Smooth muscle cell (in vitro differentiated cells): ENCODE measurements around the gene NCOA1. TPM values are rescaled to one million over a fixed set of nuclear protein-coding genes. Genes with fewer than 3 reads are reported as not detected.

ENCODE experiments used
- DNase-seq: peaks from one replicate; lab custom pipeline; 2025; ENCODE audit not compliant: unreplicated experiment; lab: John Stamatoyannopoulos, UW
- H2AFZ ChIP-seq: fragments of 200-600 bp; sonication (generic); 2 replicates; pipeline ENCODE4 v1.6.0; 2016; ENCODE audit warnings: antibody characterized with exemption, low read depth, mild to moderate bottlenecking
- H3F3A ChIP-seq: fragments of 200-600 bp; sonication (generic); 2 replicates; pipeline ENCODE4 v1.6.0; 2017; ENCODE audit warnings: antibody characterized with exemption, low read depth
- H3K27ac ChIP-seq: fragments of 200-600 bp; sonication (generic); 2 replicates; pipeline ENCODE4 v1.5.1; 2016; ENCODE audit warnings: low read depth, mild to moderate bottlenecking
- H3K27me3 ChIP-seq: fragments of 200-600 bp; sonication (generic); 2 replicates; pipeline ENCODE4 v1.6.1; 2016; ENCODE audit warnings: low read depth, mild to moderate bottlenecking
- H3K36me3 ChIP-seq: fragments of 200-600 bp; sonication (generic); 2 replicates; pipeline ENCODE4 v1.5.1; 2016; ENCODE audit warnings: low read depth
- H3K4me1 ChIP-seq: fragments of 200-600 bp; sonication (generic); 2 replicates; pipeline ENCODE4 v1.5.1; 2016; ENCODE audit warnings: low read depth
- H3K4me2 ChIP-seq: fragments of 200-600 bp; sonication (generic); 2 replicates; pipeline ENCODE4 v1.6.0; 2016; ENCODE audit warnings: mild to moderate bottlenecking
- H3K4me3 ChIP-seq: fragments of 200-600 bp; sonication (generic); 2 replicates; pipeline ENCODE4 v1.5.1; 2016; ENCODE audit warnings: mild to moderate bottlenecking
- H3K79me2 ChIP-seq: fragments of 200-600 bp; sonication (generic); 2 replicates; pipeline ENCODE4 v1.6.0; 2016; ENCODE audit warnings: low read depth, mild to moderate bottlenecking
- H3K9ac ChIP-seq: fragments of 200-600 bp; sonication (generic); 2 replicates; pipeline ENCODE4 v1.6.0; 2016; ENCODE audit warnings: low read depth
- H3K9me3 ChIP-seq: fragments of 200-600 bp; sonication (generic); replicated peaks from 2 replicates; pipeline ENCODE4 v1.5.1; 2016; ENCODE audit warnings: low read depth
- H4K20me1 ChIP-seq: fragments of 200-600 bp; sonication (generic); 2 replicates; pipeline ENCODE4 v1.6.0; 2016; ENCODE audit warnings: low read depth
- CTCF ChIP-seq: fragments of 200-600 bp; sonication (generic); IDR thresholded peaks from 2 replicates; pipeline ENCODE4 v1.5.1; 2017; ENCODE audit warnings: borderline replicate concordance, mild to moderate bottlenecking, antibody characterized with exemption; ENCODE audit not compliant: insufficient read depth, poor library complexity, severe bottlenecking
- WGBS: methylation state at CpG from one replicate; pipeline ENCODE4 v1.1.7; 2016; ENCODE audit warnings: low lambda C conversion rate; 5-methylcytosine and 5-hydroxymethylcytosine counted together
- polyA plus RNA-seq: library from polyadenylated mRNA; unstranded; fragments of >200 nt; fragmentation: Nextera tagmentation; extraction: Ambion mirVana; gene quantifications from 2 replicates; pipeline ENCODE4 v1.2.1, GENCODE V29; 2016
- total RNA-seq: library from RNA; depleted of rRNA; stranded (reverse); fragments of >200 nt; gene quantifications from 2 replicates; pipeline ENCODE4 v1.2.3, GENCODE V29; 2014

The NCOA1 gene
- total and polyA plus RNA-seq, 2 experiments from 2014 or later, result 8.5 to 21.0 TPM

- Histone ChIP-seq H3K27ac (no peak overlapping the region), H3K9me3 (no peaks in the 10 kb centered on the region), H3K36me3 (no peaks in the 10 kb centered on the region), H3K4me2 (no peak overlapping the region), H2AFZ (no peak overlapping the region), H3F3A (no peaks in the 10 kb centered on the region), H3K79me2 (peaks cover 18% of the 10 kb centered on the region), H3K4me3 (no peak overlapping the region), H3K4me1 (no peaks in the 10 kb centered on the region), H3K27me3 (no peaks in the 10 kb centered on the region), H4K20me1 (peaks cover 39% of the 10 kb centered on the region), H3K9ac (no peak overlapping the region)
- 93% methylated on average over 7 of the region's 7 CpGs for WGBS
- no peak for DNase-seq
- TF ChIP-seq CTCF, result no peak
Observed at GRCh38 chr2:24558781-24559472, 67.9 kb downstream of the NCOA1 start.

- peaks cover 36% of the 10 kb centered on the region for H4K20me1 ChIP-seq
- no peaks in the 10 kb centered on the region for H3F3A ChIP-seq
- H2AFZ ChIP-seq, result no peak overlapping the region
- no peaks in the 10 kb centered on the region for H3K27me3 ChIP-seq
- H3K4me1 ChIP-seq, result no peaks in the 10 kb centered on the region
- TF ChIP-seq CTCF, result no peak
- H3K4me2 ChIP-seq, result no peak overlapping the region
- no peak overlapping the region for H3K9ac ChIP-seq
- no peak for DNase-seq
- 98% methylated on average over 2 of the region's 2 CpGs for WGBS
- no peaks in the 10 kb centered on the region for H3K36me3 ChIP-seq
- peaks cover 12% of the 10 kb centered on the region for H3K79me2 ChIP-seq
- H3K9me3 ChIP-seq, result no peaks in the 10 kb centered on the region
- no peak overlapping the region for H3K4me3 ChIP-seq
- no peak overlapping the region for H3K27ac ChIP-seq
Observed at GRCh38 chr2:24559473-24560113, 68.5 kb downstream of the NCOA1 start.

- WGBS, result 100% methylated on average over 8 of the region's 8 CpGs
- Histone ChIP-seq H3K9ac (no peak overlapping the region), H3K4me3 (no peak overlapping the region), H3K36me3 (no peaks in the 10 kb centered on the region), H3K27me3 (no peaks in the 10 kb centered on the region), H3K9me3 (no peaks in the 10 kb centered on the region), H3K79me2 (no peaks in the 10 kb centered on the region), H4K20me1 (peaks cover 16% of the 10 kb centered on the region), H2AFZ (no peak overlapping the region), H3K4me2 (no peak overlapping the region), H3K4me1 (no peaks in the 10 kb centered on the region), H3K27ac (no peak overlapping the region), H3F3A (no peaks in the 10 kb centered on the region)
- DNase-seq, result no peak
- TF ChIP-seq CTCF, result no peak
Observed at GRCh38 chr2:24565537-24565936, 74.5 kb downstream of the NCOA1 start.
